ENCODE measurements around the gene RPL10A. TPM values are rescaled to one million over a fixed set of nuclear protein-coding genes. Genes with fewer than 3 reads are reported as not detected.

The RPL10A gene
- total RNA-seq, 2 experiments from 2014 or later: 2,453 to 2,464 TPM

DNA sequence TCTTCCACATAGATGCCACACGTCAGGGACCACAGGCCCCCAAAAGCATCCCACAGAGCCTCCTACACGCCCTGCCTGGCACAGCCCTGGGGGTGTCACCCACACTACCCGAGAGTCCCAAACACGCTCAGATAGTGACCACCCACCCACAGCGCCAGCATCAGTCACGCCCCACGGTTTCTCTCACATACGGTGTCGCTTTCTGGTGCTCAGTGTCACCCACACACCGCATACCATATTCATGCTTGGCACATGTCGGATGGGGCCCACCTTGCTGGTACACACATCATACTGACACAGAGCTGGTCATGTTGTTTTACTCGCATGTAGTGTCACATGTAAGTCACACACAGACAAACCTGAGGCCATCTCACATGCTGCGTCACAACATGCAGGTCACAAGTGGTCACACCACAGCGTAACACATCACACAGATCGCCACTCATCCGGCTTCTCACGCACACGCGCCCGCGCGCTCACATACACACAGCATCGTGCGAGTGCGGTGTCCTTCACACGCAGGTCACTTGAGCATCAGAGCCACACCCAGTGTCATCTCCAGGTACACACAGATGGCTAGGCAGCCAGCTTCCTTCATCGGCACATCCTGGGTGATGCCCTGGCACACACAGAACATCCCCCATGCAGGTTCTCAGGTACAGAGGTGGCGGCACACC, 25.2 kb downstream of the RPL10A start:
- H3K4me1 ChIP-seq (ENCODE audit: insufficient read depth, low read length): peaks cover 22% of the 10 kb centered on the region
- DNase-seq: no peak
- Mint-ChIP-seq H3K36me3 (ENCODE audit: low read depth) (no peaks in the 10 kb centered on the region), H3K4me1 (ENCODE audit: low read depth) (peaks cover 20% of the 10 kb centered on the region), H3K27ac (peak overlapping the region; percentile 1), H3K4me3 (peak overlapping the region; percentile 12), H3K9me3 (no peaks in the 10 kb centered on the region), H3K27me3 (peaks cover 2% of the 10 kb centered on the region)
- intact Hi-C loops (cut with DNase I, micrococcal nuclease): no loop called here
- peaks cover 0 to 5% of the 10 kb centered on the region in 2 experiments for H3K27me3 ChIP-seq (ENCODE audit: control insufficient read depth in 1 of 2, insufficient read depth in 2 of 2, low read length in 2 of 2)
- ChIA-PET CTCF (no interaction called here), POLR2A (no interaction called here)
- H3K27ac ChIP-seq (ENCODE audit: low read depth in 1 of 2, low read length in 2 of 2): no peak overlapping the region
- H3K4me3 ChIP-seq (ENCODE audit: low read length): no peak overlapping the region
- H3K9me3 ChIP-seq (ENCODE audit: control insufficient read depth in 1 of 2, insufficient read depth in 1 of 2, low read length in 2 of 2): peaks cover 0 to 7% of the 10 kb centered on the region in 2 experiments
- TF ChIP-seq CTCF (IDR thresholded peaks at IDR 0.05): no peak
- H3K36me3 ChIP-seq (ENCODE audit: insufficient read depth, low read length): no peaks in the 10 kb centered on the region
- no peak for ATAC-seq (ENCODE audit: poor library complexity)

DNA sequence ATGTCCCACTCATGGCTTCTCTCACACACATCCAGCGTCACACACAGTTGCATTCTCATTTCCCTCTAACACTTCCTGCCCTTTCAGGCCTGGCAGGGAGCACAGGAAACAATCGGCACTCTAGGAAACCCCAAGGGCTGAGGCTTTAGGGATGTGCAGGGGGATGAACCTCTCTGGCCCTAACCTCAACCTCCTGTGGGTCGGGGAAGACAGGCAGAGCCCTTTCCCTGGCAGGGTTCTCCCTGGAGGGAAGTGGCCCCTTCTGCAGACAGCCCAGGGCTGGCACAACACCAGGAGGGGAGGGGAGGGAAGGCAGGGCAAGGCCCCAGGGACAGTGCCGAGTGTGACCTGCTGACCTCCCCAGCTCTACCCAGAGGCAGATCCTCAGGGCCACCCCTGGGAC, 26.0 kb downstream of the RPL10A start:
- H3K27me3 Mint-ChIP-seq: peaks cover 7% of the 10 kb centered on the region
- POLR2A ChIA-PET: no interaction called here
- no peak for ATAC-seq (ENCODE audit: poor library complexity)
- CTCF ChIA-PET: no interaction called here
- Histone ChIP-seq H3K36me3 (ENCODE audit: insufficient read depth, low read length) (no peaks in the 10 kb centered on the region), H3K27ac (ENCODE audit: low read depth in 1 of 2, low read length in 2 of 2) (no peak overlapping the region), H3K4me3 (ENCODE audit: low read length) (no peak overlapping the region), H3K4me1 (ENCODE audit: insufficient read depth, low read length) (peaks cover 29% of the 10 kb centered on the region), H3K9me3 (ENCODE audit: control insufficient read depth in 1 of 2, insufficient read depth in 1 of 2, low read length in 2 of 2) (peaks cover 0 to 7% of the 10 kb centered on the region in 2 experiments), H3K27me3 (ENCODE audit: control insufficient read depth in 1 of 2, insufficient read depth in 2 of 2, low read length in 2 of 2) (peaks cover 3 to 11% of the 10 kb centered on the region in 2 experiments)
- peak overlapping the region; percentile 1 for H3K27ac Mint-ChIP-seq
- no peaks in the 10 kb centered on the region for H3K36me3 Mint-ChIP-seq (ENCODE audit: low read depth)
- peaks cover 25% of the 10 kb centered on the region for H3K4me1 Mint-ChIP-seq (ENCODE audit: low read depth)
- DNase-seq: peak in 2 of 14 experiments; percentile 43 to 48
- no peaks in the 10 kb centered on the region for H3K9me3 Mint-ChIP-seq
- TF ChIP-seq CTCF (IDR thresholded peaks at IDR 0.05): no peak
- intact Hi-C loops (cut with DNase I, micrococcal nuclease): no loop called here
- peak overlapping the region; percentile 28 for H3K4me3 Mint-ChIP-seq

DNA sequence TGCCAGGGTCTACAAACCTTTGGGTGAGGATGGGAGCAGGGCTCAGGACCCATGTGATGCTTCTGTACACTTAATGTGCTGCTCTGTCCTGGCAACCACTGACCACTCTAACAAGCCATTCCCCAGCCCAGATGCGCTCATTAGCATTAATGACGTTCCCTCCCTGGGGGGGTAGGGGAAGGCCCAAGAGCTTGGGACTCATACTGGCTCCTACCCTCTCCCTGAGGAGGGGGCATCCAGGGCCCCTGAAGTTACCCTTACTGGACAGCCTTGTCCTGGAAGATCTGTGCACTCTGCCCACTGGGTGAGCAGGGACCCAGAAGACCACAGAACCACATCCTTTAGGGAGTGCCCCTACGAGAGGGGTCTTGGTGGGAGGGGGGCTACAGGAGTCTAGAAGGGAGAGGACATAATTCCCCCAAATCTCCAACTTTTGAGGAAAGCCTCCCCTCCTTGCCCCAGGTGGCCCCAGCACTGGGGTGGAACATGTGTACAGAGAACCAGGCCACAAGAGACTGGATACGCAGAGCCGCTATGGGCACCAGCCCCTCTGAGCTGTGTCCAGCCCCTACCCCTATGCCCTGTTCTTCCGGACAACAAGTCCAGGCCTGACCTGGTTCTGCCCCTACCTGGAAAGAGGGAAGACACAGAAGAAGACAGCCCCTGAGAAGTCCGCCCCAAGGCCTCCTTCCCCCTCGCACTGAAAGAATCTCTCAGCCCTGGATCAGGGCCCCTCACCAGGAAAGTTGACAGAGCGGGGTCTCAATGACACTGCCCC, 27.2 kb downstream of the RPL10A start:
- peaks cover 0 to 7% of the 10 kb centered on the region in 2 experiments for H3K9me3 ChIP-seq (ENCODE audit: control insufficient read depth in 1 of 2, insufficient read depth in 1 of 2, low read length in 2 of 2)
- H3K4me3 ChIP-seq (ENCODE audit: low read length): no peak overlapping the region
- Mint-ChIP-seq H3K27ac (peak overlapping the region; percentile 39), H3K4me3 (peak overlapping the region; percentile 86), H3K4me1 (ENCODE audit: low read depth) (peaks cover 28% of the 10 kb centered on the region), H3K27me3 (peaks cover 17% of the 10 kb centered on the region), H3K9me3 (no peaks in the 10 kb centered on the region), H3K36me3 (ENCODE audit: low read depth) (no peaks in the 10 kb centered on the region)
- ChIA-PET POLR2A (interaction anchor here (1.3 to 2.4 kb wide), 2 partner anchors 27 to 184 kb away, joined by 3 to 16 read pairs; partner anchors contain the start of gene RPL10A), CTCF (interaction anchor here (0.9 kb wide), 1 partner anchor 12 kb away, joined by 3 read pairs; no protein-coding TSS in a partner anchor)
- DNase-seq (no peak), ATAC-seq (ENCODE audit: poor library complexity) (no peak)
- TF ChIP-seq CTCF (IDR thresholded peaks at IDR 0.05): no peak
- H3K27me3 ChIP-seq (ENCODE audit: control insufficient read depth in 1 of 2, insufficient read depth in 2 of 2, low read length in 2 of 2): peaks cover 3 to 11% of the 10 kb centered on the region in 2 experiments
- peaks cover 29% of the 10 kb centered on the region for H3K4me1 ChIP-seq (ENCODE audit: insufficient read depth, low read length)
- H3K27ac ChIP-seq (ENCODE audit: low read depth in 1 of 2, low read length in 2 of 2): no peak overlapping the region
- intact Hi-C loops (cut with DNase I, micrococcal nuclease): loop anchor here in 1 of 2 experiments (2.0 kb wide), 1 partner anchor 27 kb away; the partner anchor contains the start of gene RPL10A
- no peaks in the 10 kb centered on the region for H3K36me3 ChIP-seq (ENCODE audit: insufficient read depth, low read length)

All from CD4-positive, alpha-beta T cell (primary cell).